WTC11 (cell line): ENCODE results near the gene CARMIL3.

Experiments used
- CREB1 ChIP-seq: sonication (generic); formaldehyde crosslinking; IDR thresholded peaks from 2 replicates; pipeline ENCODE4 v1.8.0; 2023; ENCODE audit warnings: mild to moderate bottlenecking, missing genetic modification reagents
- FOXJ3 ChIP-seq: sonication (generic); formaldehyde crosslinking; IDR thresholded peaks from 2 replicates; pipeline ENCODE4 v1.9.0; 2021; ENCODE audit warnings: missing genetic modification reagents, mild to moderate bottlenecking, borderline replicate concordance
- HMGXB4 ChIP-seq: sonication (generic); formaldehyde crosslinking; IDR thresholded peaks from 2 replicates; pipeline ENCODE4 v1.8.1; 2023; ENCODE audit warnings: mild to moderate bottlenecking, moderate library complexity, missing genetic modification reagents
- JUN ChIP-seq: sonication (generic); formaldehyde crosslinking; IDR thresholded peaks from 2 replicates; pipeline ENCODE4 v1.8.0; 2023; ENCODE audit warnings: mild to moderate bottlenecking, missing genetic modification reagents
- KAT7 ChIP-seq: sonication (generic); formaldehyde crosslinking; IDR thresholded peaks from 2 replicates; pipeline ENCODE4 v1.8.1; 2023; ENCODE audit warnings: missing genetic modification reagents, mild to moderate bottlenecking, borderline replicate concordance
- NFYB ChIP-seq: sonication (generic); formaldehyde crosslinking; conservative IDR thresholded peaks from 2 replicates; pipeline ENCODE4 v1.8.0; 2022; ENCODE audit warnings: low read depth, missing genetic modification reagents
- NR2C2 ChIP-seq: sonication (generic); formaldehyde crosslinking; IDR thresholded peaks from 2 replicates; pipeline ENCODE4 v1.8.0; 2022; ENCODE audit warnings: mild to moderate bottlenecking, missing genetic modification reagents
- TP53 ChIP-seq: sonication (generic); formaldehyde crosslinking; IDR thresholded peaks from 2 replicates; pipeline ENCODE4 v1.8.1; 2023; ENCODE audit warnings: mild to moderate bottlenecking, missing genetic modification reagents
- TF ChIP-seq, protein P1 (sequence below): sonication (generic); formaldehyde crosslinking; IDR thresholded peaks from 2 replicates; pipeline ENCODE4 v1.8.1; 2022; ENCODE audit warnings: missing genetic modification reagents, borderline replicate concordance
- TF ChIP-seq, protein P2 (sequence below): fragments of 200-600 bp; IDR thresholded peaks from 2 replicates; pipeline ENCODE4 v1.8.0; 2022; ENCODE audit warnings: antibody characterized with exemption
- TF ChIP-seq, protein P3 (sequence below): sonication (generic); formaldehyde crosslinking; conservative IDR thresholded peaks from 2 replicates; pipeline ENCODE4 v1.8.1; 2022; ENCODE audit warnings: mild to moderate bottlenecking, missing genetic modification reagents

- TF ChIP-seq TP53 (CRISPR knock-in tag) (no peak), HMGXB4 (no peak), JUN (no peak), NR2C2 (CRISPR knock-in tag) (no peak), CREB1 (CRISPR knock-in tag) (no peak), NFYB (CRISPR knock-in tag) (no peak), FOXJ3 (CRISPR knock-in tag) (no peak), KAT7 (no peak)
- TF ChIP-seq, protein P1, sequence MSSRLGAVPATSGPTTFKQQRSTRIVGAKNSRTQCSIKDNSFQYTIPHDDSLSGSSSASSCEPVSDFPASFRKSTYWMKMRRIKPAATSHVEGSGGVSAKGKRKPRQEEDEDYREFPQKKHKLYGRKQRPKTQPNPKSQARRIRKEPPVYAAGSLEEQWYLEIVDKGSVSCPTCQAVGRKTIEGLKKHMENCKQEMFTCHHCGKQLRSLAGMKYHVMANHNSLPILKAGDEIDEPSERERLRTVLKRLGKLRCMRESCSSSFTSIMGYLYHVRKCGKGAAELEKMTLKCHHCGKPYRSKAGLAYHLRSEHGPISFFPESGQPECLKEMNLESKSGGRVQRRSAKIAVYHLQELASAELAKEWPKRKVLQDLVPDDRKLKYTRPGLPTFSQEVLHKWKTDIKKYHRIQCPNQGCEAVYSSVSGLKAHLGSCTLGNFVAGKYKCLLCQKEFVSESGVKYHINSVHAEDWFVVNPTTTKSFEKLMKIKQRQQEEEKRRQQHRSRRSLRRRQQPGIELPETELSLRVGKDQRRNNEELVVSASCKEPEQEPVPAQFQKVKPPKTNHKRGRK (CRISPR knock-in tag): no peak
- TF ChIP-seq, protein P2, sequence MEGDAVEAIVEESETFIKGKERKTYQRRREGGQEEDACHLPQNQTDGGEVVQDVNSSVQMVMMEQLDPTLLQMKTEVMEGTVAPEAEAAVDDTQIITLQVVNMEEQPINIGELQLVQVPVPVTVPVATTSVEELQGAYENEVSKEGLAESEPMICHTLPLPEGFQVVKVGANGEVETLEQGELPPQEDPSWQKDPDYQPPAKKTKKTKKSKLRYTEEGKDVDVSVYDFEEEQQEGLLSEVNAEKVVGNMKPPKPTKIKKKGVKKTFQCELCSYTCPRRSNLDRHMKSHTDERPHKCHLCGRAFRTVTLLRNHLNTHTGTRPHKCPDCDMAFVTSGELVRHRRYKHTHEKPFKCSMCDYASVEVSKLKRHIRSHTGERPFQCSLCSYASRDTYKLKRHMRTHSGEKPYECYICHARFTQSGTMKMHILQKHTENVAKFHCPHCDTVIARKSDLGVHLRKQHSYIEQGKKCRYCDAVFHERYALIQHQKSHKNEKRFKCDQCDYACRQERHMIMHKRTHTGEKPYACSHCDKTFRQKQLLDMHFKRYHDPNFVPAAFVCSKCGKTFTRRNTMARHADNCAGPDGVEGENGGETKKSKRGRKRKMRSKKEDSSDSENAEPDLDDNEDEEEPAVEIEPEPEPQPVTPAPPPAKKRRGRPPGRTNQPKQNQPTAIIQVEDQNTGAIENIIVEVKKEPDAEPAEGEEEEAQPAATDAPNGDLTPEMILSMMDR: no peak
- TF ChIP-seq, protein P3, sequence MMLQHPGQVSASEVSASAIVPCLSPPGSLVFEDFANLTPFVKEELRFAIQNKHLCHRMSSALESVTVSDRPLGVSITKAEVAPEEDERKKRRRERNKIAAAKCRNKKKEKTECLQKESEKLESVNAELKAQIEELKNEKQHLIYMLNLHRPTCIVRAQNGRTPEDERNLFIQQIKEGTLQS (CRISPR knock-in tag): no peak
Observed at GRCh38 chr14:24081739-24082211, 30.0 kb downstream of the CARMIL3 start.
